GM19099 (cell line): ENCODE measurements around the gene RERG.

ENCODE experiments used
- POLR2A ChIP-seq: IDR thresholded peaks from 3 replicates; pipeline ENCODE4 v1.6.1; 2011; ENCODE audit warnings: low read depth; ENCODE audit not compliant: insufficient read length; ENCODE audit errors: extremely low read depth

RERG gene

DNA sequence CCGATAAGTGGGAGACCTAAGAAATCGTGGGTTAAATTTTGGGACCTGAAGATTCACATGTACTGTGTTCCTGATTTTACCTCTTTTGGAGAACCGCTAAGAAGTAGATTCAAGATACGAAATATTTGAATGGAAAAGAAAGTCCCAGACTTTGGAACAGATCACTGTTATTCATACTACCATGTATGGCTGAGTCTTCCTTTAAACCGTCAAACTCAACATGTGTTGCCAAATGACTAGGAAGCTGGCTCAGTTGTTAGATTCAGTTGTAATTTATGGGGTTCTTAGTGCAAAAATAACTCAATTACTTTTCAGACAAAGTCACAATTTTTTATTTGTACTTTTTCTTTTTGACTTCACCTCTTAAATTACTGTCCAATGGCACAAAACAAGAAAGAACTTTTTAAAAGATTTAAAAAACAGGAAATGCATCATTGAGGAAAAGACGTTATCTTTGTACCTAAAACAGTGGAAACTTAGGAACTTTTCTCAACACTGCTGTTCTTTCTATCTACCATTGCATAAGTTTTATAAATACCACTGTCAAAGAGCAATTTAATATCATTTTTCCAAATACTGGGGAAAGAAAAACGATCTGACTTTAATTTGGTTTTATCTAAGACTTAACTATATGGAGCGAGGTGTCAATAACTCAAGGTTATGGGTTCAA lies 15.7 kb downstream of the RERG start:
- no peak for TF ChIP-seq POLR2A

DNA sequence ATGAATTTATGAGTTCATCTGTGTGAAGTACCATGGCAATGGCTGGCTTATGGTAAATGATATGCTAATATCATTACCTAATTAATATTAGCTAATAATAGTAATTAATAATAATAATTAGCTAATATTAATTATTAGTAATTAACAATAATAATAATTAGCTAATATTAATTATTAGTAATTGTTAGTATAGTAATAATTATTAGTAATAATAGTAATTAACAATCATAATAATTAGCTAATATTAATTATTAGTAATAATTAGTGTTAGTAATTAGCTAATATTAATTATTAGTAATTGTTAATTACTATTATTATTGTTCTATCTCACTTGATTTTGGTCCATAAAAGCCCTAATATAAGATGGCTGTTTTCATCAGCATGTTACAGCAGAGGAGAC lies 19.8 kb downstream of the RERG start:
- no peak for TF ChIP-seq POLR2A

DNA sequence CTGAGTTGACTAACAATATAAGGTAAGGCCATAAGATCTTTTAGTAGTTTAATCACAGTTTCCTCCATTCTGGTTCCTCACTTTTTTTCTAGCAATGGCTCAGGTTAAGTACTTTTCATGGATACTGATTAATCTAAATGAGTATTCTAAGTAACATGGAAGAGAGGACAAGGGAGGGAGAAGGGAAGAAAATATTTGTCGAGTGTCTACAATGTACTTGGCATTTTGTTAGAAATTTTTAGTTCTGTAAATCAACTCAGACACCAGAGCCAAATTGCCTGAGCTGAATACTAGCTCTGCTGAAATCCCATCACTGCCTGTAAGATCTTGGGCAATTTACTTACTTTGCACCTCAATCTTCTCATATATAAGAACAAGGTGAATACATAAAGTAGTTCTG lies 20.2 kb downstream of the RERG start:
- TF ChIP-seq POLR2A = no peak

DNA sequence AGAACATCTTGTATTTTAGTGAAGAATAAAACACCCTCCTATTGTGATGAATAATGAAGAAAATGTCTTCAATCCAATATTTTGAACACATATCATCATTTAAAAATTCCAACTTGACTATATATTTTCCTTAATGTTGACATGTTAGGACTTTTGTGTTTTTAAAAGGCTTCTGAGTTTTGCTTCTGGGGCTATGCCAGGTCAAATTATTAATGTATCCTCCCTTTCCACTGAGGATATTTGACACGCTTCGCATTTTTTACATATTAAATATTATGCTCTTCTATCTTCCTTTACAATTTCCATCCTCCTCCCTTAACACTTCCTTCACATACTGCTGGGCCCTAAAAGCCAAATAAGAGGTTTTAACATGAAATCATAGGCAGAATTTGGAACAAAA lies 20.6 kb downstream of the RERG start:
- TF ChIP-seq POLR2A = no peak

DNA sequence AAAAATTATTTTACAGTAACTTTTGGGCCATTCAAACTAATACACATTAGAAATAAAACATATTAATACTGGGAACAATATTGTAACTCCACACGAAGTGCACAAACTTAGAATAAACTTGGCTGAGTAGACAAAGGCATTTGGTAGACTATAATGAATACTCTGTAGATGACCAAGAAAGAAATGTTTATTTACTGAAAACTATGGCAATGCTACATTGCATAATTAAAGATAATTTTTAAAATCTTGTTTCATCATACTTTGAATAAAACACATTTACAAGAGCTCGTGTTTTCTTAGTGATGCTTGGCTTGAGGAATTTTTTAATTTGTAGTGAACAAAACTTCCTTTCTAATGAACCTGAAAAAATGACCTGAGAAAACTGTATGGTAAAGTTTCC lies 21.3 kb downstream of the RERG start:
- no peak for TF ChIP-seq POLR2A

DNA sequence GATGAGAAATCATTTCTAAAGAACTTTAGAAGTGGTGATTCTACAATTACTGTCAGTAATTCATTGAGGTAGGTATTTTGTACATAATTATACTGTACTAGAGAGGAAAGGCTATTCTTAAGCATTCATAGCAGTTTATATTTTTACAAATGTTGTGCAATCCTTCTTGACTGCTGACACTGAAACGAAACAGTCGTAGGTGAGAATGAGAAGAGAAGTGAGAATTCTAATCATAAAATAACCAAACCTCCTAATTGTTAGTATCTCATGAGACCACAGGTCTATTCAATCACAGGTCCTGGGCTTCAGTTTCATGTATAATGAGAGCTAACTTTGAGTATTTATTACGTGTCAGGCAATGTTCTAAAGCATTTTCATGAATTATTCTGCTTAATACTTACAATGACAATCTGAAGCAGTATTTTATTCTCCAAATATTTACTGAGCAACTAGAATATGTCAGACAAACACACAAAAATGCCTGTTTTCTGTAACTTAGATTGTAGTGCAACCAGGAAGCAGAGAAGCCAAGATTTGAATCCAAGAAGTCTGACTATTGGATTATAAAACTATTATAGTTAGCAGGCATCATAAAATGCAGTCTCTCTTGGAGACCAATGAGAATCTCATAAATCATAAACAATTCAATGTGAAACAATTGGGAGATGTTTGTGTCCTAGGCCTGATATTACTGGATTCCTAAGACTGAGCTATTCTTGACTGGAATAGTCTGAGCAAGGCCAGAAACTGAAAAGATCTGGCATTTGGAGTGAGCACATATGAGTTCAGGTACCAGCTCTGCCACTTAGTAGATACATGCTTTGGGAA lies 24.3 kb downstream of the RERG start:
- TF ChIP-seq POLR2A = no peak

DNA sequence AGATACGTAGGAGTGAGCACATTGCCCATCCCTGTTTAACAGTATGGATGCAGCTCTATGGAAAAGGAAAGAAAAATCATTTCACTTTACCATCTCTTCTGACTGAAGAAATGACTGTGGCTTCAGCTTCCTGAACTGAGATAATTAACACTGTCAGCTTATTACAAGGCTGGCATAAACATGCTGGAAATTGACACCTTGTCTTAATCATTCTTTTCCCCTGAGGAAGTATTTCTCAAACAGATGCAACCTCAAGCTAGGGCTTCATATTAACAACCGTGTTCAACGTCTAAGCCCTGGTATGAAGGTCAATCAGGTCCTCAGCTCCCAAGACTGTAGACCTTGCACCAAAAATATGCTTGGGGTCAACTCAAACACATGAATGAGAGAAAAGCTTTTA lies 25.0 kb downstream of the RERG start:
- TF ChIP-seq POLR2A = no peak

DNA sequence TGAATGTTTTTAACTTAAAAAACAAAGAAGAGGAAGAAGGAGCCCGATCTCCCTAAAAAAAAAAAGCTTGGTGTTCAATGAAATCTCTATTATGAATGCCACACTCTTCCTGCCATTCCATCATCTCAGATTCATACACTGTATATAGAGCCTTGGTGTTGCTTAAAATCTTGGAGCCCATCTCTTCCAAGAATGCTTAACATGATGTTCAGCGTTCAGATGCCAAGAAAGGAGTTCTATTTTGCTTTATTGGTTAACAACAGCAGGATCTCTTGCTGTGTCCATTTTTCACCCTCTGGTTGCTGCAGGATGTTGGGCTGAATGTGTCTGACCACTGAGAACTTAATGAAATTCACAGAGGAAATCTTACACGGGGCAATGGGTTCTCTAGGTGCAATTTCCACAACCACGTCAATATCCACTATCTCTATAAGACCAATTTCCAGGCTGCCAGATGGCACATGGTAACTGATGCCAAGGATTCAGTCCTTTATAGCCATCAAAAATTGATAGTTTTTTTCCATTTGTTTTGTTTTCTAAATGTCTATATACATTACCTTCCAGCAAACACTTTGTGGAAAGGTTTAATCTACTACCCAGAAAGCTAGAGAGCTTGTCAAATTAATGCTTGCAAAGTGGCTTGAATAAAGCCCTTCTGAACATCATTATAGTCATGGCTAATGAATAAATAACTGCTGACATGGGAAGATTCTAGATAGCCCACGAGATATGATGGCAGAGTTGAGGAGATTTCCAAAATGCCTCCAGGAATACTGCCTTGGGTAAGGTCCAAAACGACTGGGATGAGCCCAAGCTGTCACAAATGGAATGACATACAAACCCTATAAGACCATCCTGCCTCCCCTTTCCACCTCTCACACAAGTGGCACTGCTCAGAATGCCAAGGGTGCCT lies 26.5 kb downstream of the RERG start:
- no peak for TF ChIP-seq POLR2A

DNA sequence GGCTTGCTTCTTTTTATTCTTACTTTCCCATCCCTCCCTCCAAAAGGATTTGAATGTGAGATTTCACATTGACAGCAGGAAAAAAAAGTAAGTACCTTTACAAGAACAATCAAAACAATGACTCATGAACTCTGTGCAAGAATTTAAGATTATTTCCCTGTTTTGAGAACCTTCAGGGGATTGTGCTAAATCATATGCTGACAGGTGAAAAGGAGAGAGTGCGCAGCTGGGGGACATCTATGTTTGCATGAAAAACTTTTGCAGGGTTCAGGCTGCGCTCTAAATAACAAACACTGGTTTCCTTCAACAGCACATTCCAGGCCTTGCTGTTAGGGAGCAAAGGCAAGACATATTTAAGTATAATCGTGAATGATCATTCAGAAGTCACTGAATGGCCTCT lies 27.3 kb downstream of the RERG start:
- no peak for TF ChIP-seq POLR2A

DNA sequence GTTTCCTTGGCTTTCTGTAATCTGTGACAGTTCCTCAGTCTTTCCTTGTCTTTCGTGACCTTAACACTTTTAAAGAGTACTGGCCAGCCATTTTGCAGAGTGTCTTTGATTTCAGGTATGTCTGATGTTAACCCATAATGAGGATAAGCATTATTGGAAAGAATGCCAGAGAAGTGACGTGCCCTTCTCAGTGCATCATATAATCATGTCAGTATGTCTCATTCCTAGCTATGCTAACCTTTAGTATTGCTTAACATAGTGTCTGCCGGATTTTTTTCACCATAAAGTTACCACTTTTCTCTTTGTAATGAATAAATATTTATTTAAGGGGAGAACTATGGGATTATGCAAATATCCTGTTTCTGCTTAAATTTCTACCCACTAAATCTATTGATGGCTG lies 28.5 kb downstream of the RERG start:
- no peak for TF ChIP-seq POLR2A

DNA sequence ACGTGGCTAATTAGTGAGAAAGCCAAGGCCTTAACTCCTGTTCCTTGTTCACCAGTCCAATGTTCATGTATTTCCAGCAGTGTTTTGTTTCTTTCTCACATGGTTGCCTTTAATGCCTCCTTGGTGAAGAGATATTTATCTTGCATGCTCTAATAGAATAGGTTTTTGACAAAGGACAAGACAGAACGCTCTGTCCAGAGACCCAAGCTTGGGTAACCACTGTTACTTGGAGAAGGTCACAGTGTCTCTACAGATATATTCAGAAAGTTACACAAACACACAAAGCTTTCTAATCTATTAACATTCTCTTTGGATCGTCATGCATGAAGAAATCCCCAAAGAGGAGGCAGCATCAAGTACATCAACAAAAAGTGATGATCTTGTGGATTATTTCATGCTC lies 33.1 kb downstream of the RERG start:
- no peak for TF ChIP-seq POLR2A

DNA sequence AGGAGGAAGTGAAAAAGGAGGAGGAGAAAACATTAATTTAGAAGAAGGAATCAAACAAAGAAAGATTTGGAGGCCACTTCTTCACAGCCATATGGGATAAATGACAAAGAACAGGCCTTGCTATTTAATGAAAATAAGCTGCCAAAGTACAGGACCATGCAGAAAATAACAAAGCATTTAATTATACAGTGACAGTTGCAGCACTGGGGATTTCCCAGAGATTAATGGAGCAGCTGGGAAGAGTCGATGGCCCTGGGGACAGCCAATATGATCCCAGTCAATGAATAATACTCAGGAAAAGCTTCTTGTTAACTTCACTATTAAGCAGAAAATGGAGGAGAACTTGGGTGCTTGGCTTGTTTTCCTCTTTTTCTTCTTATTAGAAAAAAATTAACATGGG lies 34.6 kb downstream of the RERG start:
- TF ChIP-seq POLR2A = no peak

DNA sequence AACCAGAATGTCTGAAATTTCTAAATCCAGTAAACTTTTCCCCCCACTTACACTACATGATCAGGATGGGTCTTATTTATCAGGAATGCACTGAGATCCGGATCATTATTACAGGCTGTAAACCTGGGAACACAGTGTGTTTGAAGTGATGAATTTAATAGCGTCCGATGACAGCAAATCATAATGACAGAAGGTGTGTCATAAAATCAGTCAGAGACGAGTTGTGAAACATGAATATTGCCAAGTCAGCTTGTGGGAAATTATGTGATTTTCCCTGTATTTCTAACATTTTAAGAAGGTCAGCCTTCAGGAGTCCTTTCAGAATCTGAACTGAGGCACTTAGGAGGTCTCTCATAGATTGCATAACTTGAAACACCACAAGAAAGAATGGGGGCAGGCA lies 36.7 kb downstream of the RERG start:
- no peak for TF ChIP-seq POLR2A

DNA sequence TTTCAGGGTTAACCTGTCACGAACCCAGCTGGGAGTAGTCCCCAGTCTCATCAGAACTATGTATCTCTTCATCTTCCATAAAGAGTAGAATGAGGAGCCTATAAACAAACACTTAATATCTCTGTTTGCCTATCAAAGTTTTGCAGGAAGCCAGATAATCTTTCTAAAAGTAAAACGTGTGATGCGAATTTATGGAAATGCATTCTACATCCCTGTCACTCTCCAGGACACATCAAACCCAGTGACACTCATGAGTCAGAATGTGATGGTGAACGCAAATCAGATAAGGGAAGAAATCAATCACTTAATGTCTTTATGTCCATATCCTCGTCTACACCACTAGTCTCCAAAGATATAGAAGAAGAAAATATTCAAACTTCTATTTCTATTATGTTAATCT lies 37.4 kb downstream of the RERG start:
- TF ChIP-seq POLR2A = no peak

DNA sequence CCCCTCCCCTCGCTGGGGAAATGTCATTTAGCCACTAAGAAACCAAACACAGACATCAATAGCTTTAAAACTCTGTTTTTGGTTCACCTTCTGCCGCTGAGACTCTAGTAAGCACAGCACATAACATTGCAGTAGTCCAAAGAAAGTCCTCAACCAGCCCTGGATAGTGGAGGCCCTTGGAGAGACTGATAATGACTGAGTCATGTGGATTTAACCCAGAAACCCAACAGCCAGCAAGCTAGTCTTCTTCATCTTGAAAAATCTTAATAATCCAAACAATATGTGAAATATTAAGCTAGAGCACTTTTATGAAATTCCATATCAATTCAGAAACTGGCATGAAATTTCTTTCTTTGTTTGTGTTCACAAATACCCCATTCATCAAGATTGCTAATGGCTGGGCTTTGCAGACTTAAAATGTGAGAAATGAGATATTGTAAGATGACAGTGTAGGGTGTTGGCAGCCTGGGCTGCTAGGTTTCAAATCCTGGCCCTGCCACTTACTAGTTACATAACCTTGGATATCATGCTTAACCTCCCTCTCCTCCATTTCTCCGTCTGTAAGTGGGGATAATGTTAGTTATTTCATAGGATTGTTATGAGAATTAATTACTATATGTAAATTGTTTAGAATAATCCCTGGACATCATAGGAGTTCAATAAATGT lies 40.1 kb downstream of the RERG start:
- no peak for TF ChIP-seq POLR2A
